ENCODE results near the gene SLC2A9. TPM values are rescaled to one million over a fixed set of nuclear protein-coding genes. Genes with fewer than 3 reads are reported as not detected.

SLC2A9 gene
- total and polyA plus RNA-seq, 2 of the 8 experiments (the other 6 are each of a cell fraction or from before 2014, with no cell fraction given), result 0.20 to 0.26 TPM

DNA sequence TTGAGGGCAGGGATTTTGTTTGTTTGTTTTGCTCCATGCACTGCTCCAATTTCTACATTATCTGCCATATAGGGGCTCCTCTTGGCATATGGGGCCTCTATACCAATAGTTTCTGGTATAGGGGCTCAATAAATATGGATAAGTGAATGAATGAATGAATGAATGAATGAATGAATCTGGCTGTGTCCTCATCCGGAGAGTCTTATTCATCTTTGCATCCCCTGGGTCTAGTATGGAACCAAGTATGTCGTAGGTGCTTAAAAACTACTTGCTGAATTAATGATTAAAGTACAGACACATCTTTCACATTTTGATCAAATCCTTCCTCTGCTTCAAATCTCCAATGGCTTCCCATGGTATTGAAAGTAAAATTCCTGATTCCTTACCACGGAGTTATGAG, 159.7 kb downstream of the SLC2A9 start:
- DNase-seq (ENCODE audit: low read depth in 1 of 2, low spot score in 2 of 2) (no peak), FAIRE-seq (no peak)
- ChIA-PET POLR2A (ENCODE audit: partially characterized antibody) (no interaction called here), CTCF (ENCODE audit: partially characterized antibody) (no interaction called here)
- Histone ChIP-seq H4K8ac (ENCODE audit: extremely low read depth, insufficient read depth, low read length) (no peak overlapping the region), H2BK12ac (ENCODE audit: low read depth, low read length) (no peak overlapping the region), H2AK5ac (ENCODE audit: low read depth, low read length) (no peak overlapping the region), H4K5ac (ENCODE audit: insufficient read length, low read depth, low read length) (no peak overlapping the region), H3K23ac (ENCODE audit: insufficient read length) (no peak overlapping the region), H2BK5ac (ENCODE audit: low read depth, low read length) (no peak overlapping the region), H3K14ac (ENCODE audit: insufficient read length) (no peak overlapping the region), H4K20me1 (replicated peaks in 1 of 2; ENCODE audit: control insufficient read depth in 1 of 2, insufficient read depth in 2 of 2, low read length in 2 of 2) (no peaks in the 10 kb centered on the region), H3K27me3 (replicated peaks in 1 of 4; ENCODE audit: control insufficient read depth in 3 of 4, extremely low read depth in 1 of 4, insufficient read depth in 3 of 4, low read length in 3 of 4) (no peaks in the 10 kb centered on the region; a peak in 1 of 7 replicates), H3K4me3 (ENCODE audit: extremely low read depth in 1 of 4, insufficient read depth in 2 of 4, low read depth in 3 of 4, low read length in 4 of 4) (no peak overlapping the region), H3K56ac (replicated peaks; ENCODE audit: insufficient read length, low read depth, low read length) (no peak overlapping the region), H3K9ac (replicated peaks in 1 of 4; ENCODE audit: extremely low read depth in 1 of 4, low read depth in 3 of 4, low read length in 3 of 4) (no peak overlapping the region), H4K91ac (replicated peaks; ENCODE audit: insufficient read length, low read length) (no peak overlapping the region), H2BK15ac (ENCODE audit: low read length) (no peak overlapping the region), H3K79me1 (ENCODE audit: low read depth, low read length) (no peaks in the 10 kb centered on the region), H3K4me2 (ENCODE audit: insufficient read depth in 1 of 2, low read depth in 2 of 2, low read length in 2 of 2) (no peak overlapping the region), H3K4me1 (replicated peaks in 1 of 4; ENCODE audit: control insufficient read depth in 3 of 4, insufficient read depth in 4 of 4, low read length in 3 of 4) (no peaks in the 10 kb centered on the region), H3K4ac (replicated peaks; ENCODE audit: insufficient read length, low read depth, low read length) (no peak overlapping the region), H3K9me3 (ENCODE audit: insufficient read depth in 2 of 2, low read depth in 1 of 2, low read length in 1 of 2) (no peaks in the 10 kb centered on the region), H2BK120ac (replicated peaks; ENCODE audit: low read depth, low read length) (no peak overlapping the region), H2BK20ac (ENCODE audit: low read length) (no peak overlapping the region), H3K36me3 (ENCODE audit: control insufficient read depth in 2 of 4, insufficient read depth in 4 of 4, low read length in 3 of 4) (no peaks in the 10 kb centered on the region), H3K23me2 (ENCODE audit: low read depth, low read length) (no peaks in the 10 kb centered on the region), H3K79me2 (ENCODE audit: control insufficient read depth in 1 of 2, insufficient read depth in 2 of 2, low read length in 2 of 2) (no peaks in the 10 kb centered on the region), H2AFZ (ENCODE audit: low read length) (no peak overlapping the region), H3K18ac (ENCODE audit: extremely low read depth, low read length) (no peak overlapping the region), H3K27ac (ENCODE audit: low read depth, low read length) (no peak overlapping the region)
- no peak for TF ChIP-seq RXRA (IDR thresholded peaks at IDR 0.05; ENCODE audit: insufficient read depth, low read depth, low read length)
- no peak for TF ChIP-seq SP1 (IDR thresholded peaks at IDR 0.05; ENCODE audit: low read depth, low read length)
- TF ChIP-seq CHD1 (IDR thresholded peaks at IDR 0.05; ENCODE audit: low read depth, low read length), result no peak
- no peak for TF ChIP-seq BACH1 (IDR thresholded peaks at IDR 0.05; ENCODE audit: low read length)
- TF ChIP-seq CBX5 (IDR thresholded peaks at IDR 0.05; ENCODE audit: low read depth, low read length), result no peak
- TF ChIP-seq POLR2A (IDR thresholded peaks at IDR 0.05; ENCODE audit: control extremely low read depth in 1 of 2, low read depth in 2 of 2, low read length in 2 of 2), result no peak
- no peak for TF ChIP-seq JUND (IDR thresholded peaks at IDR 0.05; ENCODE audit: low read length)
- TF ChIP-seq KDM4A (IDR thresholded peaks at IDR 0.05; ENCODE audit: low read depth, low read length, severe bottlenecking), result no peak
- no peak for TF ChIP-seq EGR1 (IDR thresholded peaks at IDR 0.05; ENCODE audit: borderline replicate concordance, low read depth, low read length)
- TF ChIP-seq ZNF274 (IDR thresholded peaks at IDR 0.05; ENCODE audit: borderline replicate concordance, extremely low read depth, low read length), result no peak
- no peak for TF ChIP-seq TCF12 (IDR thresholded peaks at IDR 0.05; ENCODE audit: low read depth, low read length)
- no peak for TF ChIP-seq HDAC2 (IDR thresholded peaks at IDR 0.05; ENCODE audit: borderline replicate concordance in 1 of 2, low read depth in 2 of 2, low read length in 2 of 2)
- TF ChIP-seq POLR2AphosphoS5 (IDR thresholded peaks at IDR 0.05; ENCODE audit: low read depth, low read length), result no peak
- TF ChIP-seq MAFK (IDR thresholded peaks at IDR 0.05; ENCODE audit: low read depth, low read length), result no peak
- no peak for TF ChIP-seq BRCA1 (IDR thresholded peaks at IDR 0.05; ENCODE audit: low read depth, low read length)
- 88% methylated on average over 3 of the region's 3 CpGs; no CpG with 5 or more reads in 1 of the 2 experiments for WGBS, 2 experiments (ENCODE audit: extremely low coverage in 1 of 2, insufficient coverage in 1 of 2, insufficient read length in 1 of 2, insufficient replicate concordance in 2 of 2, low coverage in 1 of 2, low lambda C conversion rate in 2 of 2, missing lambda C conversion rate in 1 of 2)
